OCI-LY1 (cell line): ENCODE data around the gene GSG1L.

Experiments
- H2AFZ ChIP-seq: fragments of 200-600 bp; sonication (generic), shearing (Covaris generic); 2 replicates; pipeline ENCODE4 v1.6.0; 2014; ENCODE audit warnings: antibody characterized with exemption, mild to moderate bottlenecking, low read length
- H3F3A ChIP-seq: fragments of 200-600 bp; sonication (generic), shearing (Covaris generic); 2 replicates; pipeline ENCODE4 v1.6.0; 2014; ENCODE audit warnings: mild to moderate bottlenecking, antibody characterized with exemption, low read length, moderate library complexity; ENCODE audit not compliant: insufficient read depth
- H3K27ac ChIP-seq: fragments of 200-600 bp; sonication (generic); 2 replicates; pipeline ENCODE4 v1.5.1; 2014; ENCODE audit warnings: low read length, mixed run types, mild to moderate bottlenecking, low read depth; ENCODE audit not compliant: poor library complexity, severe bottlenecking
- H3K27me3 ChIP-seq: fragments of 200-600 bp; sonication (generic); 2 replicates; pipeline ENCODE4 v1.6.0; 2014; ENCODE audit warnings: antibody characterized with exemption, mild to moderate bottlenecking, low read length, moderate library complexity; ENCODE audit not compliant: insufficient read depth
- H3K36me3 ChIP-seq: fragments of 200-600 bp; sonication (generic); 2 replicates; pipeline ENCODE4 v1.6.1; 2014; ENCODE audit warnings: mild to moderate bottlenecking, antibody characterized with exemption, low read length, moderate library complexity, mixed read lengths; ENCODE audit not compliant: insufficient read depth
- H3K4me1 ChIP-seq: fragments of 200-600 bp; sonication (generic); 2 replicates; pipeline ENCODE4 v1.5.1; 2014; ENCODE audit warnings: mild to moderate bottlenecking, low read length, moderate library complexity; ENCODE audit not compliant: insufficient read depth, severe bottlenecking
- H3K4me2 ChIP-seq: fragments of 200-600 bp; sonication (generic), shearing (Covaris generic); 2 replicates; pipeline ENCODE4 v1.6.1; 2014; ENCODE audit warnings: low read length
- H3K4me3 ChIP-seq: fragments of 200-600 bp; sonication (generic); 2 replicates; pipeline ENCODE4 v1.5.1; 2014; ENCODE audit warnings: low read length, low read depth, mild to moderate bottlenecking, mixed read lengths; ENCODE audit not compliant: poor library complexity, severe bottlenecking
- H3K79me2 ChIP-seq: fragments of 200-600 bp; shearing (Covaris generic); 2 replicates; pipeline ENCODE4 v1.6.1; 2016; ENCODE audit warnings: mixed run types, low read length, mixed read lengths; ENCODE audit not compliant: insufficient read depth
- H3K9ac ChIP-seq: fragments of 200-600 bp; sonication (generic), shearing (Covaris generic); 2 replicates; pipeline ENCODE4 v1.6.1; 2014; ENCODE audit warnings: mild to moderate bottlenecking, low read length, mixed read lengths
- H3K9me2 ChIP-seq: fragments of 200-600 bp; sonication (generic), shearing (Covaris generic); 2 replicates; pipeline ENCODE4 v1.6.1; 2014; ENCODE audit warnings: low read depth, mild to moderate bottlenecking, low read length, mixed read lengths
- H3K9me3 ChIP-seq: fragments of 200-600 bp; shearing (Covaris generic); 2 replicates; pipeline ENCODE4 v1.6.1; 2014; ENCODE audit warnings: low read length, mixed read lengths
- H4K20me1 ChIP-seq: fragments of 200-600 bp; sonication (generic), shearing (Covaris generic); 2 replicates; pipeline ENCODE4 v1.6.0; 2016; ENCODE audit warnings: mild to moderate bottlenecking, low read length; ENCODE audit not compliant: insufficient read depth
- EZH2 ChIP-seq: fragments of 200-600 bp; sonication (generic), shearing (Covaris generic); IDR thresholded peaks from 2 replicates; pipeline ENCODE4 v1.8.0; 2017; ENCODE audit warnings: borderline replicate concordance, mixed run types, mild to moderate bottlenecking, antibody characterized with exemption, low read length, moderate library complexity, mixed read lengths
- TF ChIP-seq, protein P1 (sequence below): fragments of 200-600 bp; sonication (generic), shearing (Covaris generic); IDR thresholded peaks from 2 replicates; pipeline ENCODE4 v1.5.1; 2017; ENCODE audit warnings: mild to moderate bottlenecking, antibody characterized with exemption, low read length, moderate library complexity, mixed read lengths

The GSG1L gene

DNA sequence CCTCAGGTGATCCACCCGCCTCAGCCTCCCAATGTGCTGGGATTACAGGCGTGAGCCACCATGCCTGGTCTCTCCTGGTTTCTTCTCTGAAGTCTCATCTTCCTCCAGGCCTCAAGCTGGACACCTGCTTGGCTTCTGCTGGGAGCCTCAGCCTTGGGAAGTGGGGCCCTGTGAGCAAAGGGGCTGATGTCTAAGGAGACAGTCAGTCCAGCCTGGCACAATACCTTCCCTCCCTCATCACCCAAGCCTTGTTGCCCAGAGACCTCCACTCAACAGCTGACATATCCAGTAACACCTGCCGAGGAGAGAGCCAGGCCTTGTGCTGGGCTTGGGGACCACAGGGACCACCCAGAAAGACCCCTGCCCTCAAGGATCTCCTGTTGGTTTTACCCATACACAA is 251.6 kb downstream of the GSG1L start:
- Histone ChIP-seq H3K4me1 (no peaks in the 10 kb centered on the region), H3K9me2 (no peaks in the 10 kb centered on the region), H3K36me3 (no peaks in the 10 kb centered on the region), H3F3A (no peaks in the 10 kb centered on the region), H3K4me2 (no peak overlapping the region), H3K27ac (no peak overlapping the region), H3K4me3 (no peak overlapping the region), H3K79me2 (no peaks in the 10 kb centered on the region), H3K9ac (no peak overlapping the region), H3K9me3 (no peaks in the 10 kb centered on the region), H3K27me3 (no peaks in the 10 kb centered on the region), H4K20me1 (no peaks in the 10 kb centered on the region), H2AFZ (no peak overlapping the region)
- no peak for TF ChIP-seq EZH2
- TF ChIP-seq, protein P1, sequence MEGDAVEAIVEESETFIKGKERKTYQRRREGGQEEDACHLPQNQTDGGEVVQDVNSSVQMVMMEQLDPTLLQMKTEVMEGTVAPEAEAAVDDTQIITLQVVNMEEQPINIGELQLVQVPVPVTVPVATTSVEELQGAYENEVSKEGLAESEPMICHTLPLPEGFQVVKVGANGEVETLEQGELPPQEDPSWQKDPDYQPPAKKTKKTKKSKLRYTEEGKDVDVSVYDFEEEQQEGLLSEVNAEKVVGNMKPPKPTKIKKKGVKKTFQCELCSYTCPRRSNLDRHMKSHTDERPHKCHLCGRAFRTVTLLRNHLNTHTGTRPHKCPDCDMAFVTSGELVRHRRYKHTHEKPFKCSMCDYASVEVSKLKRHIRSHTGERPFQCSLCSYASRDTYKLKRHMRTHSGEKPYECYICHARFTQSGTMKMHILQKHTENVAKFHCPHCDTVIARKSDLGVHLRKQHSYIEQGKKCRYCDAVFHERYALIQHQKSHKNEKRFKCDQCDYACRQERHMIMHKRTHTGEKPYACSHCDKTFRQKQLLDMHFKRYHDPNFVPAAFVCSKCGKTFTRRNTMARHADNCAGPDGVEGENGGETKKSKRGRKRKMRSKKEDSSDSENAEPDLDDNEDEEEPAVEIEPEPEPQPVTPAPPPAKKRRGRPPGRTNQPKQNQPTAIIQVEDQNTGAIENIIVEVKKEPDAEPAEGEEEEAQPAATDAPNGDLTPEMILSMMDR: no peak

DNA sequence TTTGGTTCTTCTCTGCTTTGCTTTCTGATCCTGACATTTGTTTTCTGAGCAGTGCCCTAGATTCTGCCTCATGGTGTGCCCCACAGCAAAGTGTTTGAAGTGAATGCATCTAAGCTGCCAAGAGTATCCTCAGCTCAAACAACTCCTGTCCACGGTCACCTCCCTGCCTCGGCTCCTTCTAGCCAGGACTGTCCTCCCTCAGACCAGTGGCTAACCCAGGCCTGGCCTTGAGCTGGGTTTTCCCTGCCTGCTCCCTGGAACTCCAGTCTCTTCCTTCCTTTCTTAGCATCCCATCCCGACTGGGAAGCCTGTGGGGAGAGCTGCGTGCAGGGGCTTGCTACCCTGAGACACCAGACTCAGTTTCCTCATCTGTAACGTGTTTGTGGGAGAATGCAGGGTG is 256.5 kb downstream of the GSG1L start:
- no peak overlapping the region for H3K27ac ChIP-seq
- no peaks in the 10 kb centered on the region for H3K4me1 ChIP-seq
- H3K9me3 ChIP-seq: no peaks in the 10 kb centered on the region
- H3K27me3 ChIP-seq: no peaks in the 10 kb centered on the region
- no peaks in the 10 kb centered on the region for H4K20me1 ChIP-seq
- H3K36me3 ChIP-seq: no peaks in the 10 kb centered on the region
- TF ChIP-seq, protein P1: no peak
- no peak for TF ChIP-seq EZH2
- no peaks in the 10 kb centered on the region for H3K79me2 ChIP-seq
- H3F3A ChIP-seq: no peaks in the 10 kb centered on the region
- H3K9me2 ChIP-seq: no peaks in the 10 kb centered on the region
- H3K4me2 ChIP-seq: no peak overlapping the region
- H3K9ac ChIP-seq: no peak overlapping the region
- H3K4me3 ChIP-seq: no peak overlapping the region
- no peak overlapping the region for H2AFZ ChIP-seq

DNA sequence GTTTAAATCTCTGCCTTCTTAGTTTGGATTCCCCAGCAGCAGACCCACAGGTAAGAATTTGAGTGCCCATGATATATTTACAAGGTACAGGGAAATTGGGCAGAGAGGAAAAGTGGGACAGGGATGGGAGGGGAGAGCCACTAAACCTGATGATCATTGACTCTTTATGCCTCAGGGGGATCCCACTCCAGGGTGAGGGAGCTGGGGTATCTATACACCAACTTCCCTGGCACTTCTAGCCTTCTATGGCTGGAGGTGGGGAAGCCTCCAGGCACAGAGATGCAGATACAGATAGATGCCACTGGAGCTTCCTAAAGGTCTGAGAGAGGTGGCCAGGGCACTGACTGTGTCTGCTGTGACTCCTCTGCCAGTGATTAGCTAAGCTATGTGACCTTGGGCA is 257.1 kb downstream of the GSG1L start:
- Histone ChIP-seq H3K27ac (no peak overlapping the region), H3K36me3 (no peaks in the 10 kb centered on the region), H3K9me2 (no peaks in the 10 kb centered on the region), H3F3A (no peaks in the 10 kb centered on the region), H3K4me3 (no peak overlapping the region), H3K9ac (no peak overlapping the region), H3K27me3 (no peaks in the 10 kb centered on the region), H3K4me1 (no peaks in the 10 kb centered on the region), H3K4me2 (no peak overlapping the region), H3K79me2 (no peaks in the 10 kb centered on the region), H4K20me1 (no peaks in the 10 kb centered on the region), H2AFZ (no peak overlapping the region), H3K9me3 (no peaks in the 10 kb centered on the region)
- TF ChIP-seq, protein P1: no peak
- no peak for TF ChIP-seq EZH2
